Stimulated activated CD8-positive, alpha-beta memory T cell treated with anti-CD3 and anti-CD28 coated beads, Interleukin-7, amount 100 ng/mL, for 48 hours (primary cell): ENCODE data around the gene SPANXN4.

Source experiments
- DNase-seq, 2 donors: peaks; one replicate each; pipeline ENCODE4 v3.0.0-alpha.2; 2020; ENCODE audit warnings: low read depth in 1 of 2; ENCODE audit errors: extremely low read depth in 1 of 2

SPANXN4 gene, protein sequence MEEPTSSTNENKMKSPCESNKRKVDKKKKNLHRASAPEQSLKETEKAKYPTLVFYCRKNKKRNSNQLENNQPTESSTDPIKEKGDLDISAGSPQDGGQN

DNA sequence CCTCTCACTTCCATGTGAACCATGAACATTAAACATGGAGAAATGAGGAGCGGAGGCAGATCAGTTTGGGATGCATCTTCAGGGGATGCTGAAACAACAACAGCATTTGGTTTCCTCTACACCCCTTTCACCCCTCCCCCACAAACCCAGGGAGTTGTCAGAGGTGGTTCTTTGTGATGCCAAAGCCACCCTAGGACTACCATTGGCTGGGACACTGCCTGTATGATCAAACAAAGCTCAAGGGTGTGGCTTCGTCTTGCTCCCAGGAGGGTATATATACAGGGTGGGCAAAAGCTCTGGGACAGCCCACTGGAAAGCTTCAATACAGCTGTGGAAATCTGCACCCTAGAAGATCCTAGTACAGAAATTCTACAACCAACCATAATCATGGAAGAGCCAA is at the start of gene SPANXN4:
Gene SPANXN4 (plus strand): TSS at position 301 of the 400 bp plus-strand sequence. CDS start 87 bp downstream, at position 388.
- no peak for DNase-seq

DNA sequence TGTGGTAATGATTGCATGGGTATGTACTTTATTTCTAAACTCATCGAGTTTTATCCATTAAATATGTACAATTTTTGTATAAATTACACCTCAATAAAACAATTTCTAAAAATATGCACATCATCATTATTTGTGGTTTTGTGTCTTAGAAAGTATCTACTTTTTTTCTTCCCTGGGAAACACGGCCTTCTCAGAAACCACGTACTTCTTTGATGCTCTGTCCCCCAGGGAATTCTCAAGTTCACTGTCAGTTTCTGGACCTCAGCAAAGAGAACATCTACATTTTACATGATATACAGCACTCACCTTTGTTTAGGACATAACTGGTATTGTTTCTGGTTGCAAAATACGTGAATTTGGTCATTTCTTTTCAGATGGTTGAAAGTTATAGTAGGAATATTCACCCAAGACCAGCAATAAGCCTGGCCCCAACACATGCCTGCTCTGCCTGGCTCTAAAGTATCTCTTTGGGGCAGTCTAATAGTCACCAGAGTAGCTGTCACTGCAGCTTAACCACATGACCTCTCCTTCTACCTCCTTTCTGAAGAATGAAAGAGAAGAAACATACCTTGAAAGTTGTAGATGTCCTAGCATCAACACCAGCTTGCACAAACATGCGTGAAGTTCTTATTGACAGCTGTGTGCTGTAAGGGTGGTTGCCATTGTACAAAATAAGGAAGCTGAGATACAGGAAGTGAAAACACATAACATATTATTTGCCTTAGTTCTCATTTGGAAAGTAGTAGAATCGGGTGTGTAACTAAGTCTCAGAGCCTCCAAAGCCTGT is 48.4 kb upstream of the SPANXN4 start:
- DNase-seq = no peak

DNA sequence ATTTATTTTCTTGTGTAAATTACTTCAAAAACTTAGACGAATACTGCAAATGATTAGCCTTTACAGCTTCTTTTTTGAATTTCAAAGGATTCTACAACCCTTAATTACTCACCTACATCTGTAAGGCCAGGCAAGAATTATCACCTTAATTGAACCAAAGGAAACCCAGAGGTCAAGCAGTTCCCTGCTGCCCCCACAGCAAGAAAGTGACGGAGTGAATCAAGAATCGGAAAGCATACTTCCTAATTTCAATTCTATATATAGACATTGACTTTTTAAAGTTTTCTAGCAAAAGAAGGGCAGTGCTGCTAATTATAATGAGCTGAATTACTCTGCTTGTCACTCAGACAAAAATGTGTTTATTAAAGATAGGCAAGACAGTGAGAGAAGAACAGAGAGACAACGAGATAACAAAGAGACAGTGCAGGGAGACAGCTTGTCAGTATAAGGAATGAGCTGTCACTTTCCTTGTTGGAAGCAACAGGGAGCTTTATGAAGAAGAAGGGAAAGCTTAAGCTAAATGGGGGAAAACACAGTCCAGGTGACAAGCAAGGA is 47.5 kb upstream of the SPANXN4 start:
- no peak for DNase-seq

DNA sequence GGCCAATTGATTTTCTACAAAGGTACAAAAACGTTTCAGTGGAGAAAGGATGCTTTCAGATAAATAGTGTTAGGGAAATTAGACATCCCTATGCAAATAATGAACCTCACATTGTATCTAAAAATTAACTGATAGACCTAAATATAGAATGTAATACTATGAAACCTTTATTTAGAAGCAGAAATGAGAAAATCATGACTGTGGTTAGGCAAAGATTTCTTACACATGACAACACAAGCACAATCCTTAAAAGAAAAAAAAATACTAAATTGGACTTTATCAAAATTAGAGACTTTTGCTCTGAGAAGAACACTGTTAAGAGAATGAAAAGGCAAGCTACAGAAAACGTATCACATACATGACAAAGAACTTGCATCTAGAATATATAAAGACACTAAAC is 43.0 kb upstream of the SPANXN4 start:
- no peak for DNase-seq

DNA sequence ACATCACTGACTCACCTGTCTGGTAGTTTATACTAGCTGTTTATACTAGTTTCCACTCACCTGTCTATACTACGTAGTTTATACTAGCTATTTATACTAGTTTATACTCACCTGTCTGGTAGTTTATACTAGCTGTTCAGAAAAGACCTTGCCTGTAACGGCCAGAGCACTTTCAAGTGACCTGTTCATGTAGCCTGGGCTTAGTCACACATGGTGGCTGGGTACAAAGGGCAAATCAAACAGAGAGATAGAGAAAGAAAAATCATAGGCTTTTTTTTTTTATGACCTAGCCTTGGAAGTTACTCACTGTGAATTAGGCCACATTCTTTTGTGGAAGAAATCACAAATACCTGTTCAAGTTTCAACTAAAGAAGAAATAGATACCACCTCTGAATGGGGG is 30.7 kb upstream of the SPANXN4 start:
- no peak for DNase-seq

DNA sequence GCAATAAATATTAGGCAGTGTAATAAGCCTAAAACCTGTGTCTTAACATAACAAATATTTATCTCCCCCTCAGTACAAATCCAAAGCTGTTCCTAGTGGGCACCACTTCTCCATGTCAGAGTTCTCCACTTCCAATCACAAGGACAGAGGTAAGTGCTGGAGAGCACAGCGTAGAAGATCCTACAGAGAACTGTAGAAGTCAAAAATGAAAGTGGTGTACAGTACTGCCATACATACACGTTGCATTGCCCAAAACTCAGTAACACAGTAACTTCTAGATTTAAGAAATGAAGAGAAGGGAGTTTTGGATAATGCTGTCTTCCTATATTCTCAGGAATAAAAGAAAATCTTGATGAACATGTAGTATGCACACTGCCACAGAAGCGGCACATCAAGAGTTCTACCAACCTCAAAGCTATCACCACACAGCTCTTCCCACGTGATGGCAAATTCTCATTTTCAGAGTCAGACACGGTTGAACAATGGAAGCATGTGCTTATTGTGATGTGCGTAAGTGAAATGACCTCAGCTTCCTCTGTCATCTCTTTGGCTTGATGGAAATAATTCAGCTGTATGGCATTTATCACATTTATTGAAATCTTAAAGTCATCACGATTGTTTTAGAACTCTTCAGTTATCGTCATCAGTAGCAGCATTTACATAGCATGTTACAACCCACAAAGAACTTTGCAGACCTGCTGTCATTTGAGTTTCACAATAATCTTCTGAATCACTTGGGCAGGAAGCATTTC is 27.1 kb upstream of the SPANXN4 start:
- no peak for DNase-seq

DNA sequence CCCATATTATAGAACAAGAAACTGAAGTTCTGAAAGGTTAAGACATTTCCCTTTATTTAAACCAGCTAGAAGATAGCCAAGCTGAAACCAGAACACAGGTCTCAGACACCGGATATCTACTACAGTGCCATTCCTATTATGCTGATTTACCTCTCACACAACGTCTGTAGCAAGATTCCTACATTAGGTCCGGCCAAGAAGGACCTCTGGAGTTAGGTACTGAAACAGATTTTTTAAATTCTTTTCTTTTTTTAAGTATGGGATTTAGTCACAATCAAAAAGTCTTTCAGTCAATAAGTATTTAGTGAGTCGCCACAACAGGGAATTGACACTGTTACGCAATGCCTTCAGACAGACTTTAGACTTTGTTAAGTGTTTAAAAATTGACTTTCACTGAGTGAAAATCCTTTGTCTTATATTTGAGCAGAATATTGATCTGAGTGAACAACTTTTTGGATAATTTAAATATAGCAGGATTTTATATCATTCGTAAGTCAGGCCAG is 26.5 kb upstream of the SPANXN4 start:
- DNase-seq = no peak

DNA sequence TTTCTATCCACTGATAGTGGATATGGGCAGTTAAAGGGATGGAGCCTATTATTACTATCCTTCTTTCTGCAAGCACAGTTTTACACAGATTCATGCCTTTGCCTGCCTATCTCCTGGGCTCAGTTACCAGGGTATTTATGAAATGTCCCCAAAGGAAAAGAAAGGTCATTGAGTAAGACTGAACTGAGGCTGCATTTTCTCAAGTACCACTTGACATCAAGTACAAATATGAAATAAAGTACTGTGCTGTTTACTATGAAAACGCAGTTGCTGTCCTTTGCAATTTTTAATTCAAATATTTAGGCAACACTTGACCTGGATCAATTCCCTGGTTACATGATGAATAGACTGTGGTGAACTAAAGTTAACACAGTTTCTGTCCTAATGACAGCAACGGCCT is 23.5 kb upstream of the SPANXN4 start:
- no peak for DNase-seq

DNA sequence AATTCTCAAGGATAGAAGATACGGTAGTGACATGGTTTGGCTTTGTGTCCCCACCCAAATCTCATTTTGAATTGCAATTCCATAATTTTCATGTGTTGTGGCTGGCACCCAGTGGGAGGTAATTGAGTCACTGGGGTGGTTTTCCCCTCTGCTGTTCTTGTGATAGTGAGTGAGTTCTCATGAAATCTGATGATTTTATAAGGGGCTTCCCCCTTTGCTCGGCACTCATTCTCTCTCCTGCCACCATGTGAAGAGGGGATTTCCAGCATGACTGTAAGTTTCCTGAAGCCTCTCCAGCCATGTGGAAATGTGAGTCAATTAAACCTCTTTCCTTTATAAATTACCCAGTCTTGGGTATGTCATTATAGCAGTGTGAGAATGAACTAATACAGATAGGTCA is 8.5 kb upstream of the SPANXN4 start:
- DNase-seq = no peak

DNA sequence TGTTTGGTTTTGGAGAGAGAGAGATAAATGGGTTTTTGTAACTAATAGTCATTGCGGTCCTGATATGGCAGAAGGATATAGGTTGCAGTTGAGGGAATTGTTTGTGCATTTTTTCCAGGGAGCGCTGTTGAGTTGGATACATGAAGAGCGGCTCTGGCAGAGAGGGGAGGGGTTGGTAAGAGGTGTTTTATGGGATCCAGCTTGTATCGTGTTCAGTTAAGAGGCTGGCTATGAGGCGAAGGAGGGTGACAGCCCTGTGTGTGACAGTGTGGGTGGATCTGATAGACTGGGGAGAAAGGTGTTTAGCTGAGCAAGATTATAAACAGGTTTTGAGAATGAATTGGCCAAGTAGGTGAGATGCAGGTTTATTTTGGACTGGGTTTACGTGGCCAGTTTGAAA is 1.5 kb downstream of the SPANXN4 start:
- no peak for DNase-seq

DNA sequence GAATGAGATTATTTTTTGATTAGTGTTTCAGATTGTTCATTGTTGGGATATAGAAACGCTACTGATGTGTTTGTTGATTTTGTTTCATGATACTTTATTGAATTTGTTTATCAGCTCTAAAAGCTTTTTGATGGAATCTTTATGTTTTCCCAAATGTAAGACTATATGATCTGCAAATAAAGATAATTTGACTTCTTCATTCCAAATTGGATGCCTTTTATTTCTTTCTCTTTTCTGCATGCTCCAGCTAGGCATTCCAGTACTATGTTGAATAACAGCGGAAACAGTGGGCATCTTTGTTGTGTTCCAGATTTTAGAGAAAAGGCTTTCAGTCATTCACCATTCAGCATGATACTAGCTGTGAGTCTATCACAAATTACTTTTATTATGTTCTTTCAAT is 21.8 kb downstream of the SPANXN4 start:
- no peak for DNase-seq

DNA sequence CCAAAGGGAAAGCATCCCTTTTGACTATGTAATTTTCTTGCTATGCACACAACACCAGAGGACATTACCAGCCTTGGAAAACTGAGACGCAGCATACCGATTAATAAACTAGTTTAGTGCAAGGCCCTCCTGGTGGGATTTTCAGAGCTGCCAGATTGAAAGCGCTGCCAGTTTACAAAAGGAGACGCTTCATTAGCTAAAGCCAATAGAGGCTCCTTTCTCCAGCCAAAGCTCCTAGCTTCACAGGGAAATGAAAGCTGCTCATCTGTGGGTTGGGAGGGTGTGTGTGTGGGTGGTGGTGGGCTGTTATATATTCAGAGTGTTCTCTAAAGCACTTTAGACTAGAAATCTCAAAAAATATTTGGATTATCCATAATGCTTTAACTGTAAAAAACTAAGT is 32.4 kb downstream of the SPANXN4 start:
- no peak for DNase-seq

DNA sequence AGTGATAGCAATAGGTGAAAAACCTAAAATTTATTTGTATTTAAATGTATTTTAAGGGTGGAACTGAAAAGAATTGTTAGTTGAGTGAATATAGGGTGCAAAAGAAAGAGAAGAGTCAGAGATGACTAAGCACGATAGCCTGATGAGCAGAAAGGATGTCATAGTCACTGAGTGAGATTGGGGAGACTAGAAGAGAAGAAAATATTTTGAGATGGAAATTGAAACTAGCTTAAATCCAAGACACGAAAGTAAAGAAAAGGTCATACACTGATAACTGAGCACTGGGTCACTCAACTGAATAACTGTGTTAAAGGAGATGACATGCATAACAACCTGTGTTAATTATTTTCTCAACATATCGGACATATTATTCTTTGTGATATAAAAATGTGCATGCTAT is 55.5 kb downstream of the SPANXN4 start:
- DNase-seq = no peak

DNA sequence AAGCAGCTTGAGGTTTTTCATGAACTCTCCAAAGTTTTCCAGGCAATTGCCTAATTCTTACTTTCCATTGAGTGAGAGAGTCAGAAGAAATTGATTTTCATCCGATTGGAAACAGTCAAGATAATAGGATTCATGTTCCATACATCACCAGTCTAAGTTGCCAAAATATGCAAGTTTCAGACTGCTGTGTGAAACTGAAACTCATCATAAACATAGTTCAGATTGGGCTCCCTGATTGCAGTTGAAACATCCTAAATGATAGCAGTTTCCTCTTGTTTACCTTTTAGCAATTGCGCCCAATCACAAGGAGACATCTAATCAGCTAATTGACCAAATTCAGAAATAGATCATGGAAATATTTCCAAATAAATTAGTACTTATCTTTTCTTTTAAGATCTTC is 56.8 kb downstream of the SPANXN4 start:
- DNase-seq = no peak
